ENCODE data around the gene FAM227A.

GRCh38 chr22:38564669-38565068 lies 91.5 kb downstream of the FAM227A start:
- no peak for TF ChIP-seq MAX (IDR thresholded peaks at IDR 0.05)
- no peak for TF ChIP-seq TCF12 (IDR thresholded peaks at IDR 0.05; ENCODE audit: low read depth)
- no peak for TF ChIP-seq EP300 (IDR thresholded peaks at IDR 0.05; ENCODE audit: borderline replicate concordance)
- TF ChIP-seq YY1 (IDR thresholded peaks at IDR 0.05; ENCODE audit: low read depth), result no peak
- TF ChIP-seq TAF1 (IDR thresholded peaks at IDR 0.05; ENCODE audit: low read depth), result no peak
- TF ChIP-seq CREB1 (IDR thresholded peaks at IDR 0.05; ENCODE audit: low read depth), result no peak
- TF ChIP-seq CEBPB (IDR thresholded peaks at IDR 0.05), result no peak
- TF ChIP-seq EGR1 (IDR thresholded peaks at IDR 0.05), result no peak
- no peak for TF ChIP-seq TEAD4 (IDR thresholded peaks at IDR 0.05)
- no peak for TF ChIP-seq RAD21 (IDR thresholded peaks at IDR 0.05; ENCODE audit: low read depth)
- TF ChIP-seq REST (IDR thresholded peaks at IDR 0.05; ENCODE audit: low read depth), result no peak
- TF ChIP-seq USF1 (IDR thresholded peaks at IDR 0.05), result no peak
